HCT116 (cell line): ENCODE measurements around the gene EHD4. TPM values are rescaled to one million over a fixed set of nuclear protein-coding genes. Genes with fewer than 3 reads are reported as not detected.

Experiments used
- ATAC-seq: fragments of 200-7000 bp; cut with Tn5 transposase; 2 replicates; pipeline ENCODE4 v1.9.1; 2020; ENCODE audit warnings: mild to moderate bottlenecking, moderate library complexity
- BruUV-seq: library from RNA; stranded (reverse); fragments of 400-500 nt; replicated peaks from 2 replicates; lab custom pipeline; 2021; lab: Mats Ljungman, UMichigan
- CTCF ChIA-PET: fragments of 300-600 bp; sonication (Branson Sonifier 250); formaldehyde crosslinking; loops from one replicate; lab custom pipeline; 2021; ENCODE audit warnings: antibody characterized with exemption; lab: Charles Lee
- POLR2A ChIA-PET: fragments of 300-600, 350-600 bp; sonication (Branson Sonifier 250); formaldehyde crosslinking; loops from one replicate; lab custom pipeline; 2021; ENCODE audit warnings: antibody characterized with exemption; lab: Charles Lee
- RAD21 ChIA-PET, 2 experiments: fragments of 300-600 bp; sonication (Branson Sonifier 250); formaldehyde crosslinking; loops; one replicate each; lab custom pipeline; 2023; ENCODE audit warnings: low total read pairs in 2 of 2; ENCODE audit not compliant: uncharacterized antibody in 2 of 2, unreplicated experiment in 2 of 2, low non-redundant PET in 1 of 2; lab: Charles Lee
- DNase-seq: peaks from one replicate; pipeline ENCODE4 v3.0.0-alpha.2; 2010; ENCODE audit warnings: low read depth, low spot score
- H2AFZ ChIP-seq: fragments of 200-600 bp; shearing (Covaris generic), sonication (generic); 2 replicates; pipeline ENCODE4 v1.6.1; 2017; ENCODE audit warnings: low read depth, mixed run types, mixed read lengths, antibody characterized with exemption, low read length; ENCODE audit not compliant: poor library complexity, severe bottlenecking
- H3K27ac ChIP-seq: 2 replicates; pipeline ENCODE4 v1.5.1; 2012; ENCODE audit warnings: low read depth, low read length
- H3K27me3 ChIP-seq: fragments of 200-600 bp; sonication (generic); 2 replicates; pipeline ENCODE4 v1.6.1; 2016; ENCODE audit warnings: mixed run types, low read length, mixed read lengths; ENCODE audit not compliant: insufficient read depth
- H3K36me3 ChIP-seq, 2 experiments: fragments of 200-500 bp in 1 of 2; fragments of 200-600 bp in 1 of 2; sonication (Bioruptor generic) in 1 of 2; sonication (generic) in 1 of 2; 2 replicates each; pipeline versions ENCODE4 v1.5.1 to v1.6.1; 2014 to 2016; ENCODE audit warnings: low read length in 2 of 2, inconsistent platforms in 1 of 2, mixed read lengths in 1 of 2, mixed run types in 1 of 2; ENCODE audit not compliant: insufficient read depth in 2 of 2, control insufficient read depth in 1 of 2
- H3K4me1 ChIP-seq, 2 experiments: fragments of 200-600 bp in 1 of 2; sonication (generic) in 1 of 2; 2 replicates each; pipeline versions ENCODE4 v1.5.1 to v1.6.1; 2012 to 2017; ENCODE audit warnings: low read length in 2 of 2, inconsistent platforms in 1 of 2, mild to moderate bottlenecking in 1 of 2, mixed read lengths in 1 of 2, mixed run types in 1 of 2, moderate library complexity in 1 of 2; ENCODE audit not compliant: insufficient read depth in 2 of 2, control insufficient read depth in 1 of 2
- H3K4me2 ChIP-seq: fragments of 200-600 bp; sonication (generic); 2 replicates; pipeline ENCODE4 v1.6.1; 2017; ENCODE audit warnings: mixed run types, low read length, mixed read lengths
- H3K4me3 ChIP-seq, 2 experiments: fragments of 200-600 bp in 1 of 2; sonication (generic) in 1 of 2; replicated peaks in 1 of 2; 2 replicates each; pipeline ENCODE4 v1.5.1; 2011 to 2016; ENCODE audit warnings: low read length in 2 of 2, control low read depth in 1 of 2, low read depth in 1 of 2, mild to moderate bottlenecking in 1 of 2, mixed read lengths in 1 of 2, mixed run types in 1 of 2
- H3K79me2 ChIP-seq: fragments of 200-600 bp; sonication (generic); 2 replicates; pipeline ENCODE4 v1.6.1; 2017; ENCODE audit warnings: mild to moderate bottlenecking, mixed run types, low read length, moderate library complexity, mixed read lengths; ENCODE audit not compliant: insufficient read depth
- H3K9ac ChIP-seq: fragments of 200-600 bp; sonication (generic); 2 replicates; pipeline ENCODE4 v1.6.1; 2016; ENCODE audit warnings: low read length, mixed read lengths
- H3K9me2 ChIP-seq: fragments of 200-600 bp; sonication (generic), shearing (Covaris generic); 2 replicates; pipeline ENCODE4 v1.6.1; 2017; ENCODE audit warnings: mixed run types, mild to moderate bottlenecking, moderate library complexity; ENCODE audit not compliant: insufficient read depth
- H3K9me3 ChIP-seq, 2 experiments: fragments of 200-500 bp in 1 of 2; fragments of 200-600 bp in 1 of 2; sonication (Bioruptor generic) in 1 of 2; sonication (generic) in 1 of 2; 2 replicates each; pipeline ENCODE4 v1.6.1; 2014 to 2017; ENCODE audit warnings: low read length in 2 of 2, mixed read lengths in 2 of 2, inconsistent platforms in 1 of 2, low read depth in 1 of 2, mild to moderate bottlenecking in 1 of 2, mixed run types in 1 of 2, moderate library complexity in 1 of 2; ENCODE audit not compliant: control insufficient read depth in 1 of 2, insufficient read depth in 1 of 2
- H4K20me1 ChIP-seq: fragments of 200-600 bp; sonication (generic), shearing (Covaris generic); 2 replicates; pipeline ENCODE4 v1.6.1; 2017; ENCODE audit warnings: mixed run types, mild to moderate bottlenecking, moderate library complexity; ENCODE audit not compliant: insufficient read depth
- CTCF ChIP-seq, 3 experiments: fragments of 200-600 bp in 1 of 3; sonication (generic) in 1 of 3; IDR thresholded peaks in 2 of 3; conservative IDR thresholded peaks in 1 of 3; 2 replicates each; pipeline ENCODE4 v1.5.1; 2012 to 2017; ENCODE audit warnings: low read depth in 2 of 3, low read length in 2 of 3, antibody characterized with exemption in 1 of 3, borderline replicate concordance in 1 of 3, control low read depth in 1 of 3, mild to moderate bottlenecking in 1 of 3, mixed read lengths in 1 of 3, mixed run types in 1 of 3, moderate library complexity in 1 of 3; ENCODE audit not compliant: insufficient read depth in 1 of 3
- EGR1 ChIP-seq: IDR thresholded peaks from 2 replicates; pipeline ENCODE4 v1.6.1; 2012; ENCODE audit warnings: low read depth
- ELF1 ChIP-seq: IDR thresholded peaks from 2 replicates; pipeline ENCODE4 v1.6.1; 2012; ENCODE audit warnings: low read depth, borderline replicate concordance
- EZH2 ChIP-seq: fragments of 200-600 bp; sonication (generic); IDR thresholded peaks from 2 replicates; pipeline ENCODE4 v1.6.1; 2017; ENCODE audit warnings: antibody characterized with exemption, mixed run types
- EZH2phosphoT487 ChIP-seq: fragments of 200-600 bp; IDR thresholded peaks from 2 replicates; pipeline ENCODE4 v1.6.1; 2018; ENCODE audit warnings: antibody characterized with exemption, borderline replicate concordance
- FOSL1 ChIP-seq: IDR thresholded peaks from 2 replicates; pipeline ENCODE4 v1.6.1; 2012; ENCODE audit warnings: low read depth
- JUND ChIP-seq: IDR thresholded peaks from 2 replicates; pipeline ENCODE4 v1.6.1; 2012
- POLR2A ChIP-seq: IDR thresholded peaks from 2 replicates; pipeline ENCODE4 v1.7.0; 2011; ENCODE audit warnings: borderline replicate concordance; ENCODE audit not compliant: insufficient read depth, insufficient read length; ENCODE audit errors: extremely low read depth
- RAD21 ChIP-seq: IDR thresholded peaks from 2 replicates; pipeline ENCODE4 v1.6.1; 2012; ENCODE audit warnings: low read depth, mild to moderate bottlenecking
- REST ChIP-seq: IDR thresholded peaks from 2 replicates; pipeline ENCODE4 v1.6.1; 2012; ENCODE audit warnings: low read depth
- SIN3A ChIP-seq: IDR thresholded peaks from 2 replicates; pipeline ENCODE4 v1.6.1; 2012; ENCODE audit warnings: low read depth
- SP1 ChIP-seq: IDR thresholded peaks from 2 replicates; pipeline ENCODE4 v1.6.1; 2012; ENCODE audit warnings: low read depth
- SRF ChIP-seq: IDR thresholded peaks from 2 replicates; pipeline ENCODE4 v1.6.1; 2012; ENCODE audit warnings: low read depth
- TCF7L2 ChIP-seq: IDR thresholded peaks from 2 replicates; pipeline ENCODE4 v1.7.0; 2011; ENCODE audit warnings: borderline replicate concordance, inconsistent platforms; ENCODE audit not compliant: insufficient read depth, insufficient read length; ENCODE audit errors: extremely low read depth
- YY1 ChIP-seq: IDR thresholded peaks from 2 replicates; pipeline ENCODE4 v1.6.1; 2011; ENCODE audit warnings: low read length, low read depth, moderate library complexity, mild to moderate bottlenecking; ENCODE audit not compliant: insufficient replicate concordance; ENCODE audit errors: extremely low read depth
- ZFX ChIP-seq: fragments of 450-650 bp; IDR thresholded peaks from 2 replicates; pipeline ENCODE4 v1.6.1; 2017
- intact Hi-C: fragments of 100-400 bp; cut with micrococcal nuclease; formaldehyde crosslinking; loops from 2 replicates; pipeline ENCODE4 v1.10.0; 2022
- total RNA-seq: library from RNA; stranded (reverse); gene quantifications from one replicate; pipeline ENCODE4 v1.2.1, GENCODE V29; 2021; ENCODE audit not compliant: unreplicated experiment

EHD4 gene
- total RNA-seq, 1 experiment from 2014 or later = 28.0 TPM

GRCh38 chr15:41868321-41868720 is 104.0 kb downstream of the EHD4 start:
- TF ChIP-seq RAD21 (no peak), EZH2 (no peak), SIN3A (no peak), FOSL1 (no peak), EZH2phosphoT487 (no peak), ZFX (no peak), JUND (no peak)
- ChIA-PET CTCF (no interaction called here), POLR2A (no interaction called here), RAD21 (no interaction called here)
- ATAC-seq (no peak), DNase-seq (no peak)
- no peak overlapping the region for H3K27ac ChIP-seq
- no peaks in the 10 kb centered on the region for H3K27me3 ChIP-seq
- no peaks in the 10 kb centered on the region for H3K9me2 ChIP-seq
- H2AFZ ChIP-seq = no peak overlapping the region
- no peaks in the 10 kb centered on the region for H3K36me3 ChIP-seq
- H4K20me1 ChIP-seq = no peaks in the 10 kb centered on the region
- H3K9me3 ChIP-seq = no peaks in the 10 kb centered on the region
- intact Hi-C loops = no loop called here
- no TSS peak for BruUV-seq
- no peak overlapping the region for H3K4me3 ChIP-seq
- H3K9ac ChIP-seq = no peak overlapping the region
- no peaks in the 10 kb centered on the region for H3K79me2 ChIP-seq
- peaks cover 0 to 8% of the 10 kb centered on the region in 2 experiments; a peak in 2 of 4 replicates for H3K4me1 ChIP-seq
- no peak overlapping the region for H3K4me2 ChIP-seq

- BruUV-seq = no TSS peak
- H3K4me1 ChIP-seq = peaks cover 2 to 9% of the 10 kb centered on the region in 2 experiments; a peak in 3 of 4 replicates
- no peaks in the 10 kb centered on the region for H3K79me2 ChIP-seq
- H3K27me3 ChIP-seq = no peaks in the 10 kb centered on the region
- ChIA-PET RAD21 (no interaction called here), CTCF (no interaction called here), POLR2A (no interaction called here)
- intact Hi-C loops = no loop called here
- H3K4me2 ChIP-seq = no peak overlapping the region
- no peak for ATAC-seq
- no peaks in the 10 kb centered on the region for H3K36me3 ChIP-seq
- no peak for DNase-seq
- H3K27ac ChIP-seq = no peak overlapping the region
- H3K9me3 ChIP-seq = no peaks in the 10 kb centered on the region
- H3K4me3 ChIP-seq = no peak overlapping the region
- H3K9ac ChIP-seq = no peak overlapping the region
- no peaks in the 10 kb centered on the region for H4K20me1 ChIP-seq
- H2AFZ ChIP-seq = no peak overlapping the region
- H3K9me2 ChIP-seq = no peaks in the 10 kb centered on the region
- TF ChIP-seq POLR2A (no peak), TCF7L2 (no peak), EGR1 (no peak), JUND (no peak), EZH2phosphoT487 (no peak), CTCF (IDR thresholded peaks at IDR 0.05 in 2 of 3, conservative IDR thresholded peaks at IDR 0.05 in 1 of 3; ENCODE audit: borderline replicate concordance in 1 of 3, insufficient read depth in 1 of 3, low read depth in 2 of 3, low read length in 2 of 3) (no peak), SIN3A (no peak), ELF1 (no peak), SRF (no peak), ZFX (no peak), SP1 (no peak), YY1 (no peak), REST (no peak)
Observed at GRCh38 chr15:41866872-41867579, 105.3 kb downstream of the EHD4 start.
